ENCODE results near the gene TGM3. TPM values are rescaled to one million over a fixed set of nuclear protein-coding genes. Genes with fewer than 3 reads are reported as not detected.

TGM3 gene
- total RNA-seq, 1 experiment from 2014 or later = not detected

- DNase-seq = no peak
- no TSS peak for BruUV-seq (replicated peaks)
- Histone ChIP-seq H3K4me3 (no peak overlapping the region), H3K4me1 (replicated peaks; ENCODE audit: insufficient read depth) (peaks cover 13% of the 10 kb centered on the region), H4K20me1 (ENCODE audit: insufficient read depth) (no peaks in the 10 kb centered on the region), H2AFZ (no peak overlapping the region), H3K36me3 (ENCODE audit: low read depth) (no peaks in the 10 kb centered on the region), H3K4me2 (peak overlapping the region; percentile 43; the same call in 1 of the 2 replicates), H3K9me3 (ENCODE audit: insufficient read depth, low read depth) (no peaks in the 10 kb centered on the region), H3K9me2 (ENCODE audit: insufficient read depth) (no peaks in the 10 kb centered on the region), H3K79me2 (ENCODE audit: low read depth) (no peaks in the 10 kb centered on the region), H3F3A (ENCODE audit: insufficient read depth, low read depth) (peaks cover 7% of the 10 kb centered on the region; the same call in 1 of the 2 replicates), H3K27ac (no peak overlapping the region), H3K27me3 (ENCODE audit: insufficient read depth, low read depth) (no peaks in the 10 kb centered on the region; the same call in 1 of the 2 replicates)
- POLR2A ChIA-PET (ENCODE audit: unreplicated experiment) = no interaction called here
- TF ChIP-seq EZH2 (IDR thresholded peaks at IDR 0.05; ENCODE audit: low read depth) = no peak
- TF ChIP-seq CTCF (conservative IDR thresholded peaks at IDR 0.05) = no peak
- CTCF ChIA-PET = no interaction called here
- intact Hi-C loops (cut with micrococcal nuclease; ENCODE audit: unreplicated experiment) = no loop called here
Measured at GRCh38 chr20:2329286-2329685, 33.5 kb downstream of the TGM3 start.

- H3K4me2 ChIP-seq = peak overlapping the region; percentile 43
- H3K9me2 ChIP-seq (ENCODE audit: insufficient read depth) = no peaks in the 10 kb centered on the region
- H3K27ac ChIP-seq = no peak overlapping the region
- POLR2A ChIA-PET (ENCODE audit: unreplicated experiment) = no interaction called here
- H2AFZ ChIP-seq = no peak overlapping the region
- H4K20me1 ChIP-seq (ENCODE audit: insufficient read depth) = no peaks in the 10 kb centered on the region
- H3F3A ChIP-seq (ENCODE audit: insufficient read depth, low read depth) = peaks cover 7% of the 10 kb centered on the region; the same call in 1 of the 2 replicates
- BruUV-seq (replicated peaks) = no TSS peak
- intact Hi-C loops (cut with micrococcal nuclease; ENCODE audit: unreplicated experiment) = no loop called here
- no peaks in the 10 kb centered on the region for H3K9me3 ChIP-seq (ENCODE audit: insufficient read depth, low read depth)
- no peaks in the 10 kb centered on the region for H3K36me3 ChIP-seq (ENCODE audit: low read depth)
- TF ChIP-seq EZH2 (IDR thresholded peaks at IDR 0.05; ENCODE audit: low read depth) (no peak), CTCF (conservative IDR thresholded peaks at IDR 0.05) (no peak)
- CTCF ChIA-PET = no interaction called here
- no peaks in the 10 kb centered on the region for H3K79me2 ChIP-seq (ENCODE audit: low read depth)
- peaks cover 13% of the 10 kb centered on the region for H3K4me1 ChIP-seq (replicated peaks; ENCODE audit: insufficient read depth)
- H3K4me3 ChIP-seq = no peak overlapping the region
- H3K27me3 ChIP-seq (ENCODE audit: insufficient read depth, low read depth) = no peaks in the 10 kb centered on the region; the same call in 1 of the 2 replicates
- DNase-seq = peak in 1 of 2 experiments; percentile 90
Measured at GRCh38 chr20:2330090-2330695, 34.4 kb downstream of the TGM3 start.

- ChIA-PET CTCF (no interaction called here), POLR2A (ENCODE audit: unreplicated experiment) (interaction anchor here (0.6 kb wide), 1 partner anchor 12 kb away, joined by 3 read pairs; no protein-coding TSS in a partner anchor)
- TF ChIP-seq CTCF (conservative IDR thresholded peaks at IDR 0.05) (no peak), EZH2 (IDR thresholded peaks at IDR 0.05; ENCODE audit: low read depth) (no peak)
Measured at GRCh38 chr20:2331106-2331505, 35.3 kb downstream of the TGM3 start.

More at GRCh38 chr20:2331106-2331505, 35.3 kb downstream of the TGM3 start:
- Histone ChIP-seq H2AFZ (no peak overlapping the region), H3K9me2 (ENCODE audit: insufficient read depth) (no peaks in the 10 kb centered on the region), H3F3A (ENCODE audit: insufficient read depth, low read depth) (peaks cover 7% of the 10 kb centered on the region; the same call in 1 of the 2 replicates), H3K79me2 (ENCODE audit: low read depth) (no peaks in the 10 kb centered on the region), H3K4me2 (no peak overlapping the region), H3K27ac (no peak overlapping the region), H3K4me3 (no peak overlapping the region), H3K36me3 (ENCODE audit: low read depth) (no peaks in the 10 kb centered on the region), H3K27me3 (ENCODE audit: insufficient read depth, low read depth) (no peaks in the 10 kb centered on the region; the same call in 1 of the 2 replicates), H3K9me3 (ENCODE audit: insufficient read depth, low read depth) (no peaks in the 10 kb centered on the region), H3K4me1 (replicated peaks; ENCODE audit: insufficient read depth) (peaks cover 13% of the 10 kb centered on the region), H4K20me1 (ENCODE audit: insufficient read depth) (no peaks in the 10 kb centered on the region)
- no TSS peak for BruUV-seq (replicated peaks)
- DNase-seq = no peak
- intact Hi-C loops (cut with micrococcal nuclease; ENCODE audit: unreplicated experiment) = no loop called here
